ENCODE data around the gene ZNF2. TPM values are rescaled to one million over a fixed set of nuclear protein-coding genes. Genes with fewer than 3 reads are reported as not detected.

Gene ZNF2
- 1 to 10 TPM; 4.3 to 5.1 TPM for total RNA-seq

DNA sequence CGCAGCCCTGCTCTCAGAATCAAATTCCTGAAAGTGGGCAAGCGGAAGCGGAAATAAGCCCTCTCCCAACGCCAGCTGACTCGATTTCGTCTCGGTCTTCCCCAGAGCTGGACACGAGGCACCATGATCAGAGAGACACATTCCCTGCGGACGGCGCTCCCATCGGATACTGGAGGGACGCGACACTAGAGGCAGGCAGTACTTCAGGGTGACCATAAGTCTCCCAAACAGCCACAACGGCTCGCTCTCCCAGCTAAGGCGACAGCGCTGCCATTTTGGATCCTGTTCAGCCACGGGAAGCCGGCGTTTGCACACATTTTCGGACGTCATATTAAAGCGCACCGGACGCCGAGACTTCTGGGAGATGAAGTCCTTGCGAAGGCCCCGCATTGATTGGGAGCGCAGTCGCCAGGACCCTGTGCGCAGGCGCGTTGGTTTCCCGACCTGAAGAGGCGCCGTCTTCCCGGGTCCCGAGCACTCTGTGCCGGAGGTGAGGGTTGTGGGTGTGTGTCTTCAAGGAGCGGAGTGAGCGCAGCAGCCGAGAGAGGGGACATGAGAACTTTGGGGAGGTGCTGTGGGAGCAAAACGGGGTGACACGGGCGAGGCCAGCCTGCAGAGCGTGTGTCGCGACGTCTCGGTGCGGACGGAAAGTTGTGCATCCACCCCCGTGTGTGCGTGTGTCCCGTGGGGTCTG lies at the start of gene ZNF2:
Gene ZNF2 (plus strand): TSS at position 439 of the 694 bp plus-strand sequence. CDS start 10,418 bp downstream, outside the sequence.
- Mint-ChIP-seq H3K27me3 (no peaks in the 10 kb centered on the region), H3K4me1 (peaks cover 23% of the 10 kb centered on the region), H3K4me3 (peak within 1 kb of the TSS; percentile 96), H3K36me3 (ENCODE audit: low read depth) (peaks cover 27% of the 10 kb centered on the region), H3K9me3 (ENCODE audit: low read depth) (no peaks in the 10 kb centered on the region), H3K27ac (peak within 1 kb of the TSS; percentile 94)
- CTCF ChIA-PET, result interaction anchor here (0.5 to 2.6 kb wide), 9 partner anchors 9 to 212 kb away, joined by 3 to 10 read pairs (median 5); partner anchors contain the start of gene MAL
- POLR2A ChIA-PET, result no interaction called here
- DNase-seq (peak; percentile 98), ATAC-seq (peak; percentile 98)
- intact Hi-C loops (cut with DNase I, micrococcal nuclease), result loop anchor here (1.0 to 5.0 kb wide), 7 partner anchors 42 to 237 kb away; partner anchors contain the start of genes FAHD2A (in 2 of the 2) and ZNF892 (in 2 of the 2)

DNA sequence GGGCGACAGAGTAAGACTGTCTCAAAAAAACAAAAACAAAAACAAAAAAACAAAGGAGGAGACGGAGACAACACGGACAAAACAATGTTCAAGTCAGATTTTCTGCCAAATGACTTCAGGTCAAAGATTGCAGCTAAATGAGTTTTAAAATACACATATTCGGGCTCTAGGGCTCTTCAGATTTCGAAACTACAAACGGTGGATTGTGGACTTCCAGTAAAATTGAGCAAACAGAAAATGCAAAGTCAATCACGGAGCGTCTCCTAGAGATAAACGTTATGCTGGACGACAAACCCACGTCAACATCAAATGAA lies 44.6 kb upstream of the ZNF2 start:
- H3K36me3 Mint-ChIP-seq (ENCODE audit: low read depth), result peaks cover 15% of the 10 kb centered on the region
- no peak for ATAC-seq

DNA sequence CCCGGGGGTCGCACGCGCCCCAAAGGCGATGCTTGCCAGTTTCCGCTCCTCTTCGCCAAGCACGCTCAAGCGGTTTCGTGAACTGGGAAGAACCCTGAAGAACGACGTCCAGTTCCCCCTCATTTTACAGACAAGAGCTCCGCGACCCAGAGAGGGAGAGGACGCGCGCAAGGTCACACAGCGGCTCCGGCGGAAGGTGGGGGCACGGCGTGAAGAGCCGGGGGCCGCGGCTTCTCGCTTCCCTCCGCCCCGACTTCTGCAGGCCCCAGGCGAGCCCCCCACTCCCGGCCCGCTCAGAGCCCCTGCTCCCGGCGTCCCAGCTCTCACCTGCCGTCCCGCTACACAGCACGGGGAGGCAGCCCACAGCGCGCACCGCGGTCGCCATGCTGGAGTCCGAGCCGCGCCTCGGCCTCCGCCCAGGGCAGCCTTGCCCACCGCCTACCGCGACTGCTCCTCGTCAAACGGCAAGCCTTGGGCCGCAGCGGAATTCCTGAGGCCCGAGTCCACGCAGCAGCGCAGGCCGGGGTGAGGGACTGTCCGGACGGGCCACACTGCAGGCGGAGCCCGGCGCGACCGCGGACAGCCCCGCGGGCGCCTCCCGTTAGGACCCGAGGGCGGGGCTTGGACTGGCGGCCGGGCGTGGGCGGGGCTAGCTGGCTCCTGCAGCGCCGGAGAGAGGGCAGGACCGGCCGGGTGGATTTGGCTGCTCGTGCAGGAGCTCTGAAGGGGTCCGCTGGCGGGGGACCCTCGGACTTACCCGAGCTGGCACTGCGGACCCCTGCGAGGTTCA lies 44.0 kb upstream of the ZNF2 start, which contains the start of gene MRPS5:
Gene MRPS5 (minus strand): TSS at position 402 of the 790 bp plus-strand sequence. CDS start 17 bp downstream, at position 385.
- Mint-ChIP-seq H3K9me3 (ENCODE audit: low read depth) (no peaks in the 10 kb centered on the region), H3K27me3 (no peaks in the 10 kb centered on the region), H3K27ac (peak within 1 kb of the TSS; percentile 94), H3K4me1 (peaks cover 37% of the 10 kb centered on the region), H3K4me3 (peak within 1 kb of the TSS; percentile 97), H3K36me3 (ENCODE audit: low read depth) (peaks cover 15% of the 10 kb centered on the region)
- intact Hi-C loops (cut with DNase I, micrococcal nuclease), result loop anchor here (1.0 to 2.0 kb wide), 6 partner anchors 38 to 281 kb away; partner anchors contain the start of genes ZNF2 (in 2 of the 2), FAHD2A (in 1 of the 2), ZNF514 (in 1 of the 2) and ZNF892 (in 1 of the 2)
- ATAC-seq (peak; percentile 89), DNase-seq (peak; percentile 93)
- CTCF ChIA-PET, result interaction anchor here (0.6 to 5.0 kb wide), 12 partner anchors 11 to 135 kb away, joined by 3 to 29 read pairs (median 4); partner anchors contain the start of gene ZNF514
- POLR2A ChIA-PET, result interaction anchor here (1.1 kb wide), 1 partner anchor 22 kb away, joined by 14 read pairs; no protein-coding TSS in a partner anchor

More for the DNA sequence above, 44.6 kb upstream of the ZNF2 start:
- ChIA-PET CTCF (interaction anchor here (1.0 to 5.0 kb wide), 8 partner anchors 12 to 98 kb away, joined by 3 to 29 read pairs (median 3); no protein-coding TSS in a partner anchor), POLR2A (interaction anchor here (1.1 kb wide), 1 partner anchor 21 kb away, joined by 14 read pairs; no protein-coding TSS in a partner anchor)
- Mint-ChIP-seq H3K9me3 (ENCODE audit: low read depth) (no peaks in the 10 kb centered on the region), H3K4me1 (peaks cover 37% of the 10 kb centered on the region), H3K27ac (peak overlapping the region; percentile 94), H3K4me3 (peak overlapping the region; percentile 97), H3K27me3 (no peaks in the 10 kb centered on the region)
- intact Hi-C loops (cut with DNase I, micrococcal nuclease), result loop anchor here in 1 of 2 experiments (2.0 kb wide), 1 partner anchor 226 kb away; no protein-coding TSS in a partner anchor
- no peak for DNase-seq

DNA sequence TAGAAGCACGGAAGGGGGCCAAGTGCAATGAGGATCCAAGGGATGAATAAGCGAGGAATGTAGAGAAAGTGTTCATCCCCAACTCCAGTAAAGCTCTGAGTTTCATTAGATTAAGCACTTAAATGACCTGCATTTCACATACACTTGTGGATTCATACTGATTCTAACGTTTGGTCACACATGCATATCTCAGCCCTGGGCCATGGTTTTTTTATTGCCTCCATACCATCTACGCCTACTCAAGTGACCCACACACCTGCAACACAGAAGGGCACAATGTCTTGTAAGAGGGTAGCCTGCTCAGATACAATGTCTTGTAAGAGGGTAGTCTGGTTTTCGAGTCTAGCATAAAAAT lies 43.4 kb upstream of the ZNF2 start:
- H3K4me3 Mint-ChIP-seq, result peak overlapping the region; percentile 97
- no peaks in the 10 kb centered on the region for H3K27me3 Mint-ChIP-seq
- DNase-seq (no peak), ATAC-seq (peak; percentile 24)
- CTCF ChIA-PET, result interaction anchor here (0.6 to 5.0 kb wide), 12 partner anchors 11 to 136 kb away, joined by 3 to 29 read pairs (median 4); partner anchors contain the start of gene ZNF514
- H3K36me3 Mint-ChIP-seq (ENCODE audit: low read depth), result peaks cover 14% of the 10 kb centered on the region
- POLR2A ChIA-PET, result interaction anchor here (0.9 kb wide), 1 partner anchor 37 kb away, joined by 4 read pairs; the partner anchor contains the start of gene ZNF514
- intact Hi-C loops (cut with DNase I, micrococcal nuclease), result loop anchor here (1.0 to 2.0 kb wide), 5 partner anchors 37 to 281 kb away; partner anchors contain the start of genes ZNF2 (in 2 of the 2), FAHD2A (in 1 of the 2), ZNF514 (in 1 of the 2) and ZNF892 (in 1 of the 2)
- peak overlapping the region; percentile 87 for H3K27ac Mint-ChIP-seq
- no peaks in the 10 kb centered on the region for H3K9me3 Mint-ChIP-seq (ENCODE audit: low read depth)
- peaks cover 36% of the 10 kb centered on the region for H3K4me1 Mint-ChIP-seq

DNA sequence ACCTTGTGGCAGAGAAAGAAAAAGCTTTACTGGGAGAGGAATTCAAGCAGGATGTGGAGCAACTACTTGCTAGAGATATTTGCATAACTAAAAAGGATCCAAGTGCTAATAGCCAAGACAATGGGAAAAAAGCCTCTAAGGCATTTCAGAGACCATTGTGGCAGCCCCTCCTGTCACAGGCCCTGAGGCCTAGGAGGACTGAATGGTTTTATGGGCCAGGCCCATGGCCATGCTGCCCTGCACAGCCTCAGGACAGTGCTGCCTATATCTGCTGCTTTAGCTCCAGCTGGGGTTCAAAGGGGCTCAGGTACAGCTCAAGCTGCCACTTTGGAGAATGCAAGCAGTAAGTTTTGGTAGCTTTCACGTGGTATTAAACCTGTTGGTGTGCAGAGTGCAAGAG lies 26.9 kb upstream of the ZNF2 start:
- no peaks in the 10 kb centered on the region for H3K27me3 Mint-ChIP-seq
- CTCF ChIA-PET, result interaction anchor here (0.6 to 0.7 kb wide), 2 partner anchors 66 to 116 kb away, joined by 3 to 4 read pairs; no protein-coding TSS in a partner anchor
- H3K4me1 Mint-ChIP-seq, result no peaks in the 10 kb centered on the region
- DNase-seq (no peak), ATAC-seq (no peak)
- POLR2A ChIA-PET, result no interaction called here
- peaks cover 28% of the 10 kb centered on the region for H3K36me3 Mint-ChIP-seq (ENCODE audit: low read depth)
- H3K27ac Mint-ChIP-seq, result no peak overlapping the region
- intact Hi-C loops (cut with DNase I, micrococcal nuclease), result no loop called here
- H3K4me3 Mint-ChIP-seq, result no peak overlapping the region
- H3K9me3 Mint-ChIP-seq (ENCODE audit: low read depth), result peaks cover 38% of the 10 kb centered on the region

DNA sequence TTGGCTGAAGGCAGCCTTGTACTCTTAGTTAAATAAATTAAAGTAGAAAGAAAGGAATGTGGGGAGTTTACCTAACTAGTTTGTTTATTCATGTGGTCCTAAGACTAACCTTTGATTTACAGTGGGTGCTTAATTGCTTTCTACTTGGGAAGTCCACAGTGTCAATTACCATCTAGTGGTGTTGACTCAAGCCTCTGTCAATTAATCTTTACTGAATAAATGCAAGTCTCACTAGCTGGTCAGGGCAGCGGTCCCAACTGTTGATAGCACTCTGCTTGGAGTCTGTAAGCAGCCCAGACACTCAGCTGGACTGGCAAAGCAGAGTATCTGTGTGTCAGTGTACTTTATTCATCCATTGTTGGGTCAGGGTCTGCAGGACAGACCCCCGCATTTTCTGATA lies 21.8 kb upstream of the ZNF2 start:
- Mint-ChIP-seq H3K36me3 (ENCODE audit: low read depth) (peaks cover 46% of the 10 kb centered on the region), H3K9me3 (ENCODE audit: low read depth) (peaks cover 54% of the 10 kb centered on the region), H3K27me3 (no peaks in the 10 kb centered on the region), H3K4me1 (no peaks in the 10 kb centered on the region), H3K27ac (no peak overlapping the region), H3K4me3 (no peak overlapping the region)
- DNase-seq (no peak), ATAC-seq (no peak)
- intact Hi-C loops (cut with DNase I, micrococcal nuclease), result no loop called here
- ChIA-PET CTCF (interaction anchor here (1.1 kb wide), 1 partner anchor 87 kb away, joined by 5 read pairs; no protein-coding TSS in a partner anchor), POLR2A (no interaction called here)

DNA sequence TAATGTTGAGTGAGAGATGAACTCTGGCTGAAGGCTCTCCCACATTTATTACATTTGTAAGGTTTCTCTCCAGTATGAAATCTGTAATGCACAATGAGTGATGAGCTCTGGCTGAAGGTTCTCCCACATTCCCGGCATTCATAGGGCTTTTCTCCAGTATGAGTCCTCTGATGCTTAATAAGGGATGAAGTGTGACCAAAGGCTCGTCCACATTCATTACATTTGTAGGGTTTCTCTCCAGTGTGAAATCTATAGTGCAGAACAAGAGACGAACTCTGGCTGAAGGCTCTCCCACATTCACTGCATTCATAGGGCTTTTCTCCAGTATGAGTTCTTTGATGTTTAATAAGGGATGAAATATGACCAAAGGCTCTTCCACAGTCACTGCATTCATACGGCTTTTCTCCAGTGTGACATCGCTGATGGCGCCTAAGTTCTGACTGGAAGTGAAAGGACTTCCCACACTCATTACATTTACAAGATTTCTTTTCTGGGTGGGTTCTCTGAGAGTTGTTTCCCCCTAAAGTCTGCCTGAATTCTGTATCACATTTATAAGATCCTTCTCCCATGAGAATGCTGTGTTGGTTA lies 16.1 kb upstream of the ZNF2 start:
- CTCF ChIA-PET, result interaction anchor here (1.2 kb wide), 1 partner anchor 17 kb away, joined by 3 read pairs; no protein-coding TSS in a partner anchor
- Mint-ChIP-seq H3K4me1 (no peaks in the 10 kb centered on the region), H3K27me3 (no peaks in the 10 kb centered on the region), H3K4me3 (no peak overlapping the region), H3K27ac (no peak overlapping the region), H3K9me3 (ENCODE audit: low read depth) (peaks cover 63% of the 10 kb centered on the region), H3K36me3 (ENCODE audit: low read depth) (peaks cover 83% of the 10 kb centered on the region)
- POLR2A ChIA-PET, result no interaction called here
- no peak for DNase-seq
- no peak for ATAC-seq
- intact Hi-C loops (cut with DNase I, micrococcal nuclease), result no loop called here

DNA sequence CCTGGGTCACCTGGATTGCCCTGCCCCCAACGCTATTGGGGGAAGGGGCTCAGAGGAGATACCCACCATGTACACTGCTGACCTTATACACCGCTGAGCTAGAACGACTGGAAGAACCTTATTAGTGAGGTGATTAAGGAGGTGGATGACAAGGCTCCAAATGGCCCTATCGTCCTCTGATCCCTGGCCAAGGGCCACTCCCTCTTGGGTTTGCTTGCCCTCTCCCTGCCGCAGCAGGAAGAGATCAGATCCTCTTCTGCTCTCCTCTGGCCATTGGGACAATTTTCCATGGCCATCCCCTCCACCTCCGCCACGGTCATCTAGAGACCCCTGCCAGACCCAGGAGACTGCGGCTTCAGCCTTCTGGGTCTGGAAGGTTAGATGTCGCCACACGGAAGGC lies 7.2 kb upstream of the ZNF2 start:
- intact Hi-C loops (cut with DNase I, micrococcal nuclease), result loop anchor here in 1 of 2 experiments (5.0 kb wide), 1 partner anchor 81 kb away; no protein-coding TSS in a partner anchor
- DNase-seq, result no peak
- Mint-ChIP-seq H3K27ac (no peak overlapping the region), H3K27me3 (no peaks in the 10 kb centered on the region), H3K4me3 (peak overlapping the region; percentile 75), H3K9me3 (ENCODE audit: low read depth) (peaks cover 14% of the 10 kb centered on the region), H3K4me1 (peaks cover 7% of the 10 kb centered on the region), H3K36me3 (ENCODE audit: low read depth) (peaks cover 49% of the 10 kb centered on the region)
- ATAC-seq, result no peak
- POLR2A ChIA-PET, result no interaction called here
- CTCF ChIA-PET, result interaction anchor here (1.8 kb wide), 1 partner anchor 36 kb away, joined by 6 read pairs; no protein-coding TSS in a partner anchor

DNA sequence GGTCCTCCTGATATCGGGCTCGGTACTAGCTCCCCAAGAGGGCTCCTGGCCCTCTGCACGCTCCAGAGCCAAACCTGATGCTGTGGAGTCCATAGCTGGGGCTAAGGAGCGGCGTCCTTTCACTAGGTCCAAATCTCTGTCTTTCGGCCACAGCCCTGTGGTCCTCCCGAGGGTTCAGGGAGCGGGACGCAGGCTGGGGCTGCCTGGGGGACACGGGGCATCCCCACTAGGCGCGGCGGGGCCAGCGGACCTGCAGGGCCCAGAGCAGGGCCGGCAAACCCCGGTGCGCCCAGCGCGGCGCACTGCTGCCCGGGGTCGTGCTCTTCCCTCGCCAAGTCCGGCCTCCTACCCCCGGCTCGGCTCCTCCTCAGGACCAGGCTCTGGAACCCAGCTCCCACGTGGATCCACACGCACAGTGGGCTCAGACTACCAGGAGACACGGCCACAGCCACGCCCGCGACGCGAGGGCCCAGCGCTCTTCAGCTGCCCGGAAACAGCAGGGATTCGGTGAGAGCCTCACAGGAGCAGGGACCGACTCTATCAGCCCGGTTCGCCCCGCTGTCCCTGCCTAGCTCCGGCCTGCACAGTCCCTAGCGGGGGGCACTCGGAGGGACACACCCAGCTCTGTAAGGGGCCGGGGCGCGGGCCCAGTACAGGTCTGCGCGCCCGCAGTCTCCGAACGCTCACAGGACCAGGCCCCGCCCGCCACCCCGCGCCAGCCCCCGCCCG lies 6.6 kb upstream of the ZNF2 start:
- ATAC-seq (peak; percentile 65), DNase-seq (no peak)
- Mint-ChIP-seq H3K9me3 (ENCODE audit: low read depth) (peaks cover 12% of the 10 kb centered on the region), H3K4me1 (peaks cover 9% of the 10 kb centered on the region), H3K4me3 (peak overlapping the region; percentile 75), H3K36me3 (ENCODE audit: low read depth) (peaks cover 43% of the 10 kb centered on the region), H3K27me3 (no peaks in the 10 kb centered on the region), H3K27ac (peak overlapping the region; percentile 47)
- intact Hi-C loops (cut with DNase I, micrococcal nuclease), result loop anchor here (1.0 to 5.0 kb wide), 3 partner anchors 37 to 82 kb away; partner anchors contain the start of gene ZNF892 (in 1 of the 2)
- CTCF ChIA-PET, result interaction anchor here (0.6 to 1.8 kb wide), 5 partner anchors 9 to 135 kb away, joined by 3 to 6 read pairs (median 3); no protein-coding TSS in a partner anchor
- POLR2A ChIA-PET, result interaction anchor here (1.0 kb wide), 1 partner anchor 37 kb away, joined by 4 read pairs; no protein-coding TSS in a partner anchor

Measured in activated CD4-positive, alpha-beta T cell treated with anti-CD3 and anti-CD28 coated beads for 36 hours (primary cell).